Neural cell (in vitro differentiated cells): ENCODE measurements around the gene UBALD1. TPM values are rescaled to one million over a fixed set of nuclear protein-coding genes. Genes with fewer than 3 reads are reported as not detected.

Source experiments
- H2AFZ ChIP-seq: fragments of 200-600, 300-800 bp; sonication (generic), shearing (Covaris generic); 2 replicates; pipeline ENCODE4 v1.6.0; 2014; ENCODE audit warnings: low read depth, mild to moderate bottlenecking, antibody characterized with exemption, low read length, moderate library complexity
- H3F3A ChIP-seq: fragments of 200-600 bp; shearing (Covaris generic); 2 replicates; pipeline ENCODE4 v1.6.1; 2016; ENCODE audit warnings: mild to moderate bottlenecking, moderate library complexity, mixed read lengths, antibody characterized with exemption, low read length; ENCODE audit not compliant: insufficient read depth, poor library complexity, severe bottlenecking
- H3K27ac ChIP-seq: fragments of 200-600, 300-800 bp; sonication (generic), shearing (Covaris generic); 2 replicates; pipeline ENCODE4 v1.5.1; 2014; ENCODE audit warnings: mild to moderate bottlenecking, low read length, moderate library complexity
- H3K27me3 ChIP-seq: fragments of 300-800, 200-600 bp; sonication (generic), shearing (Covaris generic); 2 replicates; pipeline ENCODE4 v1.6.0; 2014; ENCODE audit warnings: mild to moderate bottlenecking, low read depth, low read length, moderate library complexity; ENCODE audit not compliant: insufficient read depth
- H3K36me3 ChIP-seq: fragments of 300-800, 200-600 bp; sonication (generic), shearing (Covaris generic); 2 replicates; pipeline ENCODE4 v1.5.1; 2014; ENCODE audit warnings: mild to moderate bottlenecking, antibody characterized with exemption, low read length, moderate library complexity; ENCODE audit not compliant: insufficient read depth
- H3K4me2 ChIP-seq: fragments of 300-800, 200-600 bp; sonication (generic), shearing (Covaris generic); 2 replicates; pipeline ENCODE4 v1.6.0; 2014; ENCODE audit warnings: mild to moderate bottlenecking, low read length
- H3K4me3 ChIP-seq: fragments of 300-800, 200-600 bp; sonication (generic), shearing (Covaris generic); 2 replicates; pipeline ENCODE4 v1.5.1; 2014; ENCODE audit warnings: mild to moderate bottlenecking, low read length, moderate library complexity
- H3K79me2 ChIP-seq: fragments of 200-600 bp; shearing (Covaris generic); replicated peaks from 2 replicates; pipeline ENCODE4 v1.6.0; 2014; ENCODE audit warnings: mild to moderate bottlenecking, low read length, moderate library complexity; ENCODE audit not compliant: insufficient read depth
- H3K9ac ChIP-seq: fragments of 300-800, 200-600 bp; sonication (generic), shearing (Covaris generic); 2 replicates; pipeline ENCODE4 v1.6.1; 2016; ENCODE audit warnings: mild to moderate bottlenecking, low read length, mixed read lengths
- H3K9me2 ChIP-seq: fragments of 200-600 bp; shearing (Covaris generic); 2 replicates; pipeline ENCODE4 v1.6.1; 2016; ENCODE audit warnings: mild to moderate bottlenecking, low read length, mixed read lengths; ENCODE audit not compliant: insufficient read depth
- H3K9me3 ChIP-seq: fragments of 200-600, 300-800 bp; sonication (generic), shearing (Covaris generic); 2 replicates; pipeline ENCODE4 v1.6.1; 2016; ENCODE audit warnings: mild to moderate bottlenecking, mixed run types, low read length, moderate library complexity, mixed read lengths
- H4K20me1 ChIP-seq: fragments of 200-600 bp; shearing (Covaris generic); 2 replicates; pipeline ENCODE4 v1.6.1; 2016; ENCODE audit warnings: mild to moderate bottlenecking, mixed run types; ENCODE audit not compliant: insufficient read depth
- CTCF ChIP-seq: fragments of 450-650 bp; IDR thresholded peaks from 2 replicates; pipeline ENCODE4 v1.5.1; 2014; ENCODE audit warnings: antibody characterized with exemption, mild to moderate bottlenecking, moderate library complexity; ENCODE audit not compliant: poor library complexity, severe bottlenecking
- EP300 ChIP-seq: fragments of 450-650 bp; conservative IDR thresholded peaks from 2 replicates; pipeline ENCODE4 v1.6.1; 2014; ENCODE audit warnings: antibody characterized with exemption, mild to moderate bottlenecking, moderate library complexity; ENCODE audit not compliant: poor library complexity, severe bottlenecking
- EZH2 ChIP-seq: fragments of 200-600, 300-800 bp; shearing (Covaris generic), sonication (generic); IDR thresholded peaks from 2 replicates; pipeline ENCODE4 v1.6.1; 2014; ENCODE audit warnings: antibody characterized with exemption, low read length, borderline replicate concordance, mild to moderate bottlenecking; ENCODE audit not compliant: insufficient read depth, poor library complexity, severe bottlenecking
- MXI1 ChIP-seq: fragments of 450-650 bp; conservative IDR thresholded peaks from 2 replicates; pipeline ENCODE4 v1.6.1; 2014; ENCODE audit warnings: antibody characterized with exemption, mild to moderate bottlenecking; ENCODE audit not compliant: poor library complexity, severe bottlenecking
- POLR2AphosphoS5 ChIP-seq: IDR thresholded peaks from 2 replicates; pipeline ENCODE4 v1.6.1; 2012
- RAD21 ChIP-seq: fragments of 450-650 bp; conservative IDR thresholded peaks from 2 replicates; pipeline ENCODE4 v1.6.1; 2014; ENCODE audit warnings: antibody characterized with exemption, mild to moderate bottlenecking, moderate library complexity
- REST ChIP-seq: IDR thresholded peaks from 2 replicates; pipeline ENCODE4 v1.6.1; 2012; ENCODE audit warnings: borderline replicate concordance
- SMC3 ChIP-seq: fragments of 450-650 bp; conservative IDR thresholded peaks from 2 replicates; pipeline ENCODE4 v1.6.1; 2014; ENCODE audit warnings: antibody characterized with exemption, mild to moderate bottlenecking, moderate library complexity; ENCODE audit not compliant: poor library complexity
- TAF1 ChIP-seq: IDR thresholded peaks from 2 replicates; pipeline ENCODE4 v1.6.1; 2012; ENCODE audit warnings: low read depth
- polyA plus RNA-seq: library from polyadenylated mRNA; depleted of rRNA; stranded (reverse); fragments of >200 nt; gene quantifications from 2 replicates; pipeline ENCODE4 v1.2.3, GENCODE V29; 2014

UBALD1 gene
- polyA plus RNA-seq, 1 donor from 2014 or later = 3.3 TPM

- no peak for TF ChIP-seq EP300
- no peak for TF ChIP-seq REST
- TF ChIP-seq EZH2 = no peak
- no peak for TF ChIP-seq MXI1
- TF ChIP-seq TAF1 = no peak
- TF ChIP-seq SMC3 = no peak
- TF ChIP-seq CTCF = no peak
- TF ChIP-seq RAD21 = no peak
- no peak for TF ChIP-seq POLR2AphosphoS5
Measured at GRCh38 chr16:4637501-4638166, 22.9 kb upstream of the UBALD1 start.

GRCh38 chr16:4636196-4636595 lies 21.5 kb upstream of the UBALD1 start:
- no peak overlapping the region for H3K4me2 ChIP-seq
- peaks cover 62% of the 10 kb centered on the region for H3K79me2 ChIP-seq
- H3K9me3 ChIP-seq = no peaks in the 10 kb centered on the region
- no peaks in the 10 kb centered on the region for H3K9me2 ChIP-seq
- H2AFZ ChIP-seq = no peak overlapping the region
- peaks cover 3% of the 10 kb centered on the region for H4K20me1 ChIP-seq
- TF ChIP-seq MXI1 = no peak
- TF ChIP-seq SMC3 = no peak
- TF ChIP-seq EP300 = no peak
- no peak for TF ChIP-seq POLR2AphosphoS5
- no peak for TF ChIP-seq REST
- TF ChIP-seq EZH2 = no peak
- no peak for TF ChIP-seq RAD21
- no peak for TF ChIP-seq TAF1
- no peak for TF ChIP-seq CTCF
- no peaks in the 10 kb centered on the region for H3K27me3 ChIP-seq
- H3K4me3 ChIP-seq = no peak overlapping the region
- H3K9ac ChIP-seq = no peak overlapping the region
- H3K36me3 ChIP-seq = no peaks in the 10 kb centered on the region
- no peaks in the 10 kb centered on the region for H3F3A ChIP-seq
- H3K27ac ChIP-seq = no peak overlapping the region

More at GRCh38 chr16:4637501-4638166, 22.9 kb upstream of the UBALD1 start:
- Histone ChIP-seq H3K4me2 (no peak overlapping the region), H3K36me3 (no peaks in the 10 kb centered on the region), H3F3A (no peaks in the 10 kb centered on the region), H3K9ac (no peak overlapping the region), H3K4me3 (no peak overlapping the region), H2AFZ (no peak overlapping the region), H3K9me2 (no peaks in the 10 kb centered on the region), H3K79me2 (peaks cover 55% of the 10 kb centered on the region), H4K20me1 (peaks cover 1% of the 10 kb centered on the region), H3K9me3 (no peaks in the 10 kb centered on the region), H3K27ac (no peak overlapping the region), H3K27me3 (no peaks in the 10 kb centered on the region)
